HG03280 (cell line): ENCODE measurements around the gene CAMK4.
A peak's percentile ranks its signal among the peaks of the same experiment; 100 is the strongest.

Experiments
- ATAC-seq: cut with Tn5 transposase; IDR thresholded peaks from one replicate; pipeline ENCODE4 v1.9.1; 2021; ENCODE audit warnings: mild to moderate bottlenecking, moderate library complexity; ENCODE audit not compliant: unreplicated experiment

Gene CAMK4

DNA sequence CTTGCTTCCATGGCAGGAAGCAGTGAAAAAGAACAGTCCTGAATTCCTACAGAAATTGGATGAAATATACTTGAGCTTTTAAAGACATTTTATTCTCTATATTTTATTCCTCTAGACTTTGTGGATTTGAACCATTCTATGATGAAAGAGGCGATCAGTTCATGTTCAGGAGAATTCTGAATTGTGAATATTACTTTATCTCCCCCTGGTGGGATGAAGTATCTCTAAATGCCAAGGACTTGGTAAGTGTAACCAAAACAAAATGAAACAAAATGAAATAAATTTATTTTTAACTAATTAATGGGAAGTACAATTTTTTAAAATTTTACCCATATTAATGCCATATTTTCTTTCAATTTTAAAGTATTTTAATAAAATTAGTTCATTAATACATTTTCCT is 254.1 kb downstream of the CAMK4 start:
- no peak for ATAC-seq

DNA sequence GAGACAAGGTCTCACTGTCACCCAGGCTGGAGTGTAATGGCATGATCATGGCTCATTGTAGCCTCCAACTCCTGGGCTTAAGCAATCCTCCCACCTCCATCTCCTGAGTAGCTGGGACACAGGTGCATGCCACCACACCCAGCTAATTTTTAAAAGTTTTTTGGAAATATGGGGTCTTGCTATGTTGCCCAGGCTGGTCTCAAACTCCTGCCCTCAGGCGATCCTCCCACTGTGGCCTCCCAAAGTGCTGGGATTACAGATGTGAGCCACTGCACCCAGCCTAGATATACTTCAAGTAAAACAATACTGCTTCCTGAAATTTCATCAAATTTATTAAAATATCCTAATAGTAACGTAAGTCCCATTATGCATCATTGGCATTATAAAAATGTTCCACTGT is 254.7 kb downstream of the CAMK4 start:
- ATAC-seq = no peak

- no peak for ATAC-seq
Measured at GRCh38 chr5:111480346-111480745, 256.2 kb downstream of the CAMK4 start.

DNA sequence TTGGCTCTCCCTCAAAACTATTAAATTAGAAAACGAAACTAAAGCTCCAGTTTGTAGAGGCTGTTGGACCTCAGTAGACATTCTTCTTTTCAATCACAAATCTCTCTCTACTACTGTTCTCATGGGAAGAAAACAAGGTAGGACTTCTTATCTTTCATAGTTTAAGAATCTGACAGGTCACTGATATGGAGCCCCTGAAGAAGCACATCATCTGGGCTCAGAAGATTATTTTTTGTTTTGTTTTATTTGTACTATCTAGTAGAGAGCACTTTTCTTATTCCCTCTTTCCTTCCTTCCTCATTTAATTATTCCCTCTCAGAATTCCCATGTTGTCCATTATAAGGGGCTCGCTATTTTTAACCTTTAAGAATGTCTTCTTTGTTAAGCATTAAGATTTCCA is 261.9 kb downstream of the CAMK4 start:
- ATAC-seq = no peak

DNA sequence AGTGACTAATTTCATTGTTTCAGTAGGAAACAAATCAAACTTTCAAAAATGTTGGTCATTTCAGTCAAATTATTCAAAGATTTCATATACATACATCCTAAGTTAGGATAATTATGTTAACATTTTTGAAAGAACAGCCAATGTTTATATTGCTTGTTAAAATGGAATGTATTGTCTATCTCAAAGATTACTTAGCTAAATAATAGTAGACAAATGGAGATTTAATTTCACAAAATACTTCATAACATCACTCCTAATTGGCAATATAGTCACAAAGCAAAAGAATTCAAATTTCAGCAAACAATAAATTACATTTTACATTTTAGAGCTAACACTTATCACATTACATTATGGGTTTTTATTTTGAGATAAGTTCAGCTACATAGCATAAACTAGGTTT is 262.7 kb downstream of the CAMK4 start:
- ATAC-seq = no peak

DNA sequence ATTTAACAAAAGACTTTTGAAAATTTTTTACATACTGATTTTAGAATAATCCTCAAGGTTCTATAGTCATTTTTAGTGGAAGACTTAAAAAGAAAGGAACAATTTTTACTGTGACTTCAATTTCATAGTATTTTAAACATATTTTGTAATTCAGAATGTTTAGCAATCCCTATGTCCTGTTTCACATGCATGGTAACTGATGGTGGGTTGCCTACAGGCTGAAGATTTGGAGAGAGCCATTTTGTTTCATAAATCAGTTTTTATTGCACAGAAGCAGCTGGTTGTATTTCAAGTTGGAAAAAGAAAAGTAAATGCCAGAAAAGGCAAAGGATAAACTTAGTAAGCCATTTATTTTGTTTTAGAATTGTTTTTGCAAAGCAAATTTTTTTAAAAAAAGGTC is 264.2 kb downstream of the CAMK4 start:
- ATAC-seq = no peak

GRCh38 chr5:111493031-111493430 is 268.8 kb downstream of the CAMK4 start:
- no peak for ATAC-seq

GRCh38 chr5:111494355-111494999 is 270.3 kb downstream of the CAMK4 start:
- ATAC-seq = no peak

GRCh38 chr5:111495159-111495558 is 271.0 kb downstream of the CAMK4 start:
- no peak for ATAC-seq

- peak; percentile 43 for ATAC-seq
Measured at GRCh38 chr5:111498346-111498745, 274.2 kb downstream of the CAMK4 start.

GRCh38 chr5:111502956-111503355 is 278.8 kb downstream of the CAMK4 start:
- ATAC-seq = no peak

- no peak for ATAC-seq
Measured at GRCh38 chr5:111505096-111505495, 280.9 kb downstream of the CAMK4 start.

GRCh38 chr5:111507276-111507675 is 283.1 kb downstream of the CAMK4 start:
- ATAC-seq = no peak

- ATAC-seq = no peak
Measured at GRCh38 chr5:111509119-111509518, 284.9 kb downstream of the CAMK4 start.

- ATAC-seq = no peak
Measured at GRCh38 chr5:111511174-111511830, 287.1 kb downstream of the CAMK4 start.

- ATAC-seq = peak; percentile 23
Measured at GRCh38 chr5:111511831-111512374, 287.7 kb downstream of the CAMK4 start.

- peak; percentile 94 for ATAC-seq
Measured at GRCh38 chr5:111512375-111513130, 288.4 kb downstream of the CAMK4 start, which contains the start of gene STARD4. TSS of gene STARD4 (minus strand) at chr5:111512535. CDS start at chr5:111507433, 5,102 bp downstream.

- ATAC-seq = no peak
Measured at GRCh38 chr5:111513131-111513520, 288.9 kb downstream of the CAMK4 start.

DNA sequence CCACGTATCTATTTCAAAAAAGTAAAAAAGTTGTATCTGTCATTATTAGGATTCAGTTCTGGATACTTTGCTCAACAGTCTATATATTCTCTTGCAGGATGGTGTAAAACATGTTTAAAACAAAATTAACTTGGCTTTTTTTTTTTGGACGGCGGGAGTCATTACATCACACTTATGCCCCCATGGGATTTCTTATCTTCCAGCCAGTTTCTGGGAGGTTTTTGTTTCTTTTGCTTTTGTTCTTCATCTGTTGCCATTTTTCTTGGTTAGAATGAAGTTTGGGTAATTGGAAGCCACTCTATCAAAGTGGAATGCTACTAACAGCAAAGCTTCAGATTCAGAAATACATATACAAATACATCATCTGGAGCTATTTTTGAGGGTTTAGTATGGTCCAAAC is 289.9 kb downstream of the CAMK4 start:
- ATAC-seq = no peak

DNA sequence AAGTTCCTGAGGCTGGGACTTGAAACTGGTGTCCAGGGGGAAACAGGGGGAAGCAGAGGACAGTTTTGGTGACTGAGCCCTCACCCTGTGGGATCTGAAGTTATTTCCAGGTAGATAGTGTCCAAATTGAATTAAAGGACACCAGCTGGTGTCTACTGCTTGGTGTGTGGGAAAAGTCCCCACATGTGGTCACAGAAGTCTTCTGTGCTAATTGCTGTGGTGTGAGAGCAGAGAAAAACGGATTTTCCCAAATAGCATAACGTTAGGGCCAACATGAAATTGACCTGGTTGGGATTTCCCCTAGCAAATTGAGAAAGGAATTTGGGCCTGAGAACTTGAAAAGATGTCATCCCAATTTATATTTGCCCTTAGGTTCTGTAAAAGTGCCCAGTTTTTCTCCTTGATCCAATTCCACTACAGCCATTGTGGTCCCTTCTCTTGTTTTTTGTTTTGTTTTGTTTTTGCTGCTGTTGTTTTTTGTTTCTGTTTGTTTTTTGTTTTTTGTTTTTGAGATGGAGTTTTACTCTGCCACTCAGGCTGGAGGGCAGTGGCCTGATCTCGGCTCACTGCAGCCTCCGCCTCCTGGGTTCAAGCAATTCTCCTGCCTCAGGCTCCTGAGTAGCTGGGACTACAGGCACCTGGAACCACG is 293.8 kb downstream of the CAMK4 start:
- ATAC-seq = no peak

DNA sequence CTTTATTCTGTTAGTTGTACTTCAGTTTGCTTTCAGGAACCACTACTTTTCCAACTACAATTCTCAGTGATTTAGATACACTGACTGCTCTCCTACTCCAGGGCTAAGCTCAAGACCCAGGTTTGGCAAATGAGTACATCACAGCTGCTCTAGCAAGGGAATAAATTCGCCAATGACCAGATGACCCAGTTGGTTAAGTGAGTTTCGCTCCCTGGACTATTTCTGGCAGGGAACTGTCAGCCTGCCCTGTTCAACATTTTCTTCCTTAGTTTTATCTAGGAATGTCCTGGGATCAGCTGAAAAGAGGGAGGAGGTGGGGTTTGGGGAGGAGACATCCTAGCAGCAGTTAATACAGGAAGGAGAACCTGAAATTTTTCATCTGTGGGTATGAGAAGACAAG is 294.6 kb downstream of the CAMK4 start:
- no peak for ATAC-seq
